Testis (tissue), 3 donors: ENCODE data around the gene TMEM63A. TPM values are rescaled to one million over a fixed set of nuclear protein-coding genes. Genes with fewer than 3 reads are reported as not detected.

ENCODE experiments used
- DNase-seq: peaks from one replicate; pipeline ENCODE4 v3.0.0-alpha.2; 2019
- H3K27ac ChIP-seq, 2 donors: fragments of 200-600 bp; sonication (generic); one replicate each; pipeline ENCODE4 v1.5.1; 2019
- H3K27me3 ChIP-seq: fragments of 200-600 bp; sonication (generic); one replicate; pipeline ENCODE4 v1.5.1; 2019
- H3K36me3 ChIP-seq: fragments of 200-600 bp; sonication (generic); one replicate; pipeline ENCODE4 v1.5.1; 2017; ENCODE audit warnings: low read depth; ENCODE audit errors: missing control alignments
- H3K4me1 ChIP-seq: fragments of 200-600 bp; sonication (generic); one replicate; pipeline ENCODE4 v1.5.1; 2019
- H3K4me3 ChIP-seq, 2 donors: fragments of 200-600 bp; sonication (generic); one replicate each; pipeline ENCODE4 v1.5.1; 2017 to 2019
- H3K9me3 ChIP-seq: fragments of 200-600 bp; sonication (generic); one replicate; pipeline ENCODE4 v1.5.1; 2017
- POLR2A ChIP-seq: fragments of 450-650 bp; IDR thresholded peaks from one replicate; pipeline ENCODE4 v1.6.1; 2017; ENCODE audit warnings: antibody characterized with exemption, mild to moderate bottlenecking, moderate library complexity
- WGBS, 2 donors: methylation state at CpG; one replicate each; pipeline ENCODE4 v1.1.5; 2018; 5-methylcytosine and 5-hydroxymethylcytosine counted together
- intact Hi-C: fragments of 100-400 bp; cut with DNase I; formaldehyde crosslinking; loops from one replicate; pipeline ENCODE4 v1.15.1; 2023; ENCODE audit warnings: low total_unique reads
- polyA plus RNA-seq: library from polyadenylated mRNA; stranded (reverse); fragments of 350-450 nt; fragmentation: Illumina TruSeq; extraction: RNeasy Lipid Tissue Mini Kit (QIAGEN cat#74804); gene quantifications from one replicate; pipeline ENCODE4 v1.2.3, GENCODE V29; 2014; ENCODE audit warnings: low read depth, low replicate concordance; ENCODE audit not compliant: insufficient read depth
- total RNA-seq, 2 donors: library from RNA; depleted of rRNA; stranded (reverse); fragments of >200 nt; gene quantifications; one replicate each; pipeline ENCODE4 v1.2.3, GENCODE V29; 2016
- TF ChIP-seq, protein P1 (sequence below), 3 experiments: fragments of 450-650 bp in 2 of 3; fragments of 200-600 bp in 1 of 3; sonication (generic) in 1 of 3; IDR thresholded peaks; one replicate each; pipeline ENCODE4 v1.5.1; 2016 to 2019; ENCODE audit warnings: antibody characterized with exemption in 3 of 3, mild to moderate bottlenecking in 2 of 3, moderate library complexity in 1 of 3

Gene TMEM63A
- total and polyA plus RNA-seq, 3 donors from 2014 or later: 13.6 to 51.7 (median 46.9) TPM

DNA sequence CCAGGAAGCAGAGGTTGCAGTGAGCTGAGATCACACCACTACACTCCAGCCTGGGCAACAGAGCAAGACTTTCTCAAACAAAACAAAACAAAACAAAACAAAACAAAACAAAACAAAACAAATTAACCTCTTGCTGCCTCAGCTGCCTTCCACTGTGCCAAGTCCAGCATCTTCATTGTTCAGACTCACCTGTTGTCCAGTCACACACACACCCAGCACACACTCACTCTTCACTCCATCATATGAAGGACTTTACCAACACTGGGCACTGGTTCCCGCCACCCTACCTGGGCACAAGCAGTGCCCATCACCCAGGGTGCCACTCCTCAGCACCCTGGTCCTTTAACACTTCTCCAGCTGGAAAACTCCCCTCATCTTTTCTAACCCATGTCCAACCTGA, 27.3 kb upstream of the TMEM63A start:
- WGBS, 2 donors: 89 to 96% methylated on average over 1 of the region's 1 CpG
- intact Hi-C loops: no loop called here
- no peaks in the 10 kb centered on the region for H3K4me1 ChIP-seq

DNA sequence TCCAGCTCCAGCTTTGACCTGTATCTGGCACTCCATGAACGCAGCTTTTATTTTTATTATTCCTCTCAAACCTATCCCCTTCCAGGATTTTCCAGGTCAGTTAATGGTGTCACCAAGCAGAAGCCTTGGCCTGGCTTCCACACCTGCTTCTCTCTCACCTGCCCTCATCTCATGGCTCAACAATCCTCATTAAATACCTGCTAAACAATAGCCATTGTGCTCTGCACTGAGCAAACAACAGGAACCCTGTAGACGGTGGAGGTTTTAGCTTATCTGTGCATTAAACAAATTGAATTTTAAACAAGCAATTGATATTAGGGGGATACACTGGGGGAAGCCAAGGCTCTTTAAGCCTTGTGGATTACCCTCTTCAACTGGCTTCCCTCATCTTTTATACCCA, 26.6 kb upstream of the TMEM63A start:
- H3K36me3 ChIP-seq: no peaks in the 10 kb centered on the region
- no peaks in the 10 kb centered on the region for H3K9me3 ChIP-seq
- intact Hi-C loops: no loop called here
- no peak overlapping the region for H3K27ac ChIP-seq
- H3K4me3 ChIP-seq: no peak overlapping the region
- DNase-seq: no peak
- TF ChIP-seq, protein P1, sequence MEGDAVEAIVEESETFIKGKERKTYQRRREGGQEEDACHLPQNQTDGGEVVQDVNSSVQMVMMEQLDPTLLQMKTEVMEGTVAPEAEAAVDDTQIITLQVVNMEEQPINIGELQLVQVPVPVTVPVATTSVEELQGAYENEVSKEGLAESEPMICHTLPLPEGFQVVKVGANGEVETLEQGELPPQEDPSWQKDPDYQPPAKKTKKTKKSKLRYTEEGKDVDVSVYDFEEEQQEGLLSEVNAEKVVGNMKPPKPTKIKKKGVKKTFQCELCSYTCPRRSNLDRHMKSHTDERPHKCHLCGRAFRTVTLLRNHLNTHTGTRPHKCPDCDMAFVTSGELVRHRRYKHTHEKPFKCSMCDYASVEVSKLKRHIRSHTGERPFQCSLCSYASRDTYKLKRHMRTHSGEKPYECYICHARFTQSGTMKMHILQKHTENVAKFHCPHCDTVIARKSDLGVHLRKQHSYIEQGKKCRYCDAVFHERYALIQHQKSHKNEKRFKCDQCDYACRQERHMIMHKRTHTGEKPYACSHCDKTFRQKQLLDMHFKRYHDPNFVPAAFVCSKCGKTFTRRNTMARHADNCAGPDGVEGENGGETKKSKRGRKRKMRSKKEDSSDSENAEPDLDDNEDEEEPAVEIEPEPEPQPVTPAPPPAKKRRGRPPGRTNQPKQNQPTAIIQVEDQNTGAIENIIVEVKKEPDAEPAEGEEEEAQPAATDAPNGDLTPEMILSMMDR (IDR thresholded peaks at IDR 0.05): no peak
- no peak for TF ChIP-seq POLR2A
- H3K27me3 ChIP-seq: no peaks in the 10 kb centered on the region
- 72 to 78% methylated on average over 2 of the region's 2 CpGs for WGBS, 2 donors
- H3K4me1 ChIP-seq: no peaks in the 10 kb centered on the region

More for the DNA sequence above, 27.3 kb upstream of the TMEM63A start:
- Histone ChIP-seq H3K9me3 (no peaks in the 10 kb centered on the region), H3K27me3 (no peaks in the 10 kb centered on the region), H3K27ac (no peak overlapping the region), H3K36me3 (no peaks in the 10 kb centered on the region), H3K4me3 (no peak overlapping the region)
- no peak for DNase-seq
- no peak for TF ChIP-seq POLR2A

DNA sequence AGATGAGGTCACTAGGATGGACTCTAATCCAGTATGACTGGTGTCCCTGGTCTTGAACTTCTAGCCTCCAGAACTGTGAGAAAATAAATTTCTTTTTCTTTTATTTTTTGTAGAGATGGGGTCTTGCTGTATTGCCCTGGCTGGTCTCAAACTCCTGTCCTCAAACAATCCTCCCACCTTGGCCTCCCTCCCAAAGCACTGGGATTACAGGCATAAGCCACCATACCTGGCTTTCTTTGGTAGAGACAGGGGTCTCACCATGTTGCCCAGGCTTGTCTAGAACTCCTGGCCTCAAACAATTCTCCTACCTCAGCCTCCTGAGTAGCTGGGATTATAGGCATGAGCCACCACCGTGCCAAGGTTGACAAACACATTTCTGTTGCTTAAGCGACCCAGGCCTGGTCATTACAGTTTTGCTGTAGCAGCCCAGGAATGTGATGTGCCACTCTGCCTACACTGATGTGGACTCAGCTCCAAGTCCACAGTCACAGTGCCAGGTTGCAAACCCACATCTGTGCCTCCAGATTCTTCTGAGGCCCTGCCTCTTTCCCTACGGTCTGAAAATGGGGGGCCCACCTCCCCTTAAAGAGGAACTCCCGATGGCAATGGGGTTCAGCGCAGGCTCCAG, 25.9 kb upstream of the TMEM63A start:
- no peak overlapping the region for H3K4me3 ChIP-seq
- H3K9me3 ChIP-seq: no peaks in the 10 kb centered on the region
- intact Hi-C loops: no loop called here
- TF ChIP-seq, protein P1 (IDR thresholded peaks at IDR 0.05): no peak
- no peak for TF ChIP-seq POLR2A
- H3K27me3 ChIP-seq: no peaks in the 10 kb centered on the region
- WGBS, 2 donors: 86 to 90% methylated on average over 4 to 5 of the region's 5 CpGs
- DNase-seq: no peak
- H3K27ac ChIP-seq: no peak overlapping the region
- no peaks in the 10 kb centered on the region for H3K4me1 ChIP-seq
- no peaks in the 10 kb centered on the region for H3K36me3 ChIP-seq

DNA sequence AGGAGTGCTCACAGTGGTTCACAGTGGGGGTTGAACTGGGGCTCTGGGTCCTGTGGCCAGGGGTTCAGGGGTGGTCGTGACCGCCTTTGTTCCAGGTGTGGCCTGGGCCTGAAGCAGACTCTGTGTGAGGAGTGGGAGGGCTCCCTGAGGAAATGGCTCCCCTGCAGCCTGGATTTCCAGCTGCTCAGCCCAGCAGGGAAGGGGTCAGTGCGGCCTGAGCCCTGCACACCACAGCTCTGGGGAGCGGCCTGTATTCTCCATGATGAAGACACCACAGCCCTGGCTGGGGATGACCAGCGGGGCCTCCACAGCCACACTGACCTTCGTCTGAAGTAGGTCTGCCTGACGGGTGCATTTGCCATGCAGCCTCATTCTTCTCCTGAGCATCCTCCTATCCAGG, 25.2 kb upstream of the TMEM63A start:
- no peak overlapping the region for H3K4me3 ChIP-seq
- DNase-seq: no peak
- intact Hi-C loops: no loop called here
- no peaks in the 10 kb centered on the region for H3K9me3 ChIP-seq
- TF ChIP-seq, protein P1 (IDR thresholded peaks at IDR 0.05): no peak
- no peak for TF ChIP-seq POLR2A
- no peaks in the 10 kb centered on the region for H3K36me3 ChIP-seq
- H3K4me1 ChIP-seq: no peaks in the 10 kb centered on the region
- 94 to 95% methylated on average over 6 to 7 of the region's 7 CpGs for WGBS, 2 donors
- no peak overlapping the region for H3K27ac ChIP-seq
- H3K27me3 ChIP-seq: no peaks in the 10 kb centered on the region

DNA sequence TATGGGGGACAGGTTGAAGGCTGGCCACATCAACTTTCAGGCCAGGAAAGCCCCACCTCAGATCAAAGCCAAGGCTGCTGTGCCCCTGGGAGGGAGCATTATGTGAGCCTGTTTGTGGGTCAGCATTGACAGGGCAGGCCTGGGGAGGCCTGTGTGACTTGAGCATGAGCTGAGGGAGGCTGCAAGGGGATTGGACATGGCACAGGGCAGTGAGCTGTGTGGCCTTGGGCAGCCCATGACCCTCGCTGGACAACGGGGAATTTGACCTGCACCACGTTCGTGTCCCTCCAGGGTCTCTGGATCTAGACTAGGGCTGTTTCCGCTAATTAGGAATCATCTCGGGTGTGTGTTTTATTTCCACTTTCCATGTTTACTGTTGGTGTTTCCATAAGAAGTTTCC, 24.3 kb upstream of the TMEM63A start:
- intact Hi-C loops: no loop called here
- Histone ChIP-seq H3K27ac (no peak overlapping the region), H3K9me3 (no peaks in the 10 kb centered on the region), H3K27me3 (no peaks in the 10 kb centered on the region), H3K4me3 (no peak overlapping the region), H3K36me3 (no peaks in the 10 kb centered on the region), H3K4me1 (no peaks in the 10 kb centered on the region)
- TF ChIP-seq, protein P1 (IDR thresholded peaks at IDR 0.05): no peak
- WGBS, 2 donors: 85 to 89% methylated on average over 6 of the region's 6 CpGs
- no peak for DNase-seq
